ENCODE results near the gene CA14. TPM values are rescaled to one million over a fixed set of nuclear protein-coding genes. Genes with fewer than 3 reads are reported as not detected.
A peak's percentile ranks its signal among the peaks of the same experiment; 100 is the strongest.

CA14 gene
- total RNA-seq, 1 donor from 2014 or later, result not detected

- peaks cover 26% of the 10 kb centered on the region for H3K4me1 Mint-ChIP-seq (ENCODE audit: unreplicated experiment)
- no peak overlapping the region for H3K4me3 Mint-ChIP-seq (ENCODE audit: unreplicated experiment)
- DNase-seq (ENCODE audit: extremely low spot score, unreplicated experiment), result no peak
- H3K27me3 Mint-ChIP-seq (ENCODE audit: unreplicated experiment), result peaks cover 9% of the 10 kb centered on the region
- H3K27ac Mint-ChIP-seq (ENCODE audit: unreplicated experiment), result no peak overlapping the region
- TF ChIP-seq CTCF (IDR thresholded peaks at IDR 0.05), result no peak
- H3K9me3 Mint-ChIP-seq (ENCODE audit: unreplicated experiment), result no peaks in the 10 kb centered on the region
- H3K36me3 Mint-ChIP-seq (ENCODE audit: unreplicated experiment), result peaks cover 20% of the 10 kb centered on the region
Measured at GRCh38 chr1:150263549-150263948, 6.0 kb downstream of the CA14 start.

- Mint-ChIP-seq H3K4me3 (ENCODE audit: unreplicated experiment) (peak overlapping the region; percentile 98), H3K27ac (ENCODE audit: unreplicated experiment) (peak overlapping the region; percentile 95), H3K9me3 (ENCODE audit: unreplicated experiment) (no peaks in the 10 kb centered on the region), H3K4me1 (ENCODE audit: unreplicated experiment) (peaks cover 38% of the 10 kb centered on the region), H3K36me3 (ENCODE audit: unreplicated experiment) (peaks cover 20% of the 10 kb centered on the region), H3K27me3 (ENCODE audit: unreplicated experiment) (no peaks in the 10 kb centered on the region)
- no peak for DNase-seq (ENCODE audit: extremely low spot score, unreplicated experiment)
- no peak for TF ChIP-seq CTCF (IDR thresholded peaks at IDR 0.05)
Measured at GRCh38 chr1:150267896-150268295, 10.3 kb downstream of the CA14 start.

GRCh38 chr1:150268340-150268704, 10.7 kb downstream of the CA14 start:
- H3K27me3 Mint-ChIP-seq (ENCODE audit: unreplicated experiment), result no peaks in the 10 kb centered on the region
- H3K9me3 Mint-ChIP-seq (ENCODE audit: unreplicated experiment), result no peaks in the 10 kb centered on the region
- H3K4me3 Mint-ChIP-seq (ENCODE audit: unreplicated experiment), result peak overlapping the region; percentile 98
- H3K36me3 Mint-ChIP-seq (ENCODE audit: unreplicated experiment), result peaks cover 20% of the 10 kb centered on the region
- H3K4me1 Mint-ChIP-seq (ENCODE audit: unreplicated experiment), result peaks cover 42% of the 10 kb centered on the region
- DNase-seq (ENCODE audit: extremely low spot score, unreplicated experiment), result no peak
- no peak for TF ChIP-seq CTCF (IDR thresholded peaks at IDR 0.05)
- H3K27ac Mint-ChIP-seq (ENCODE audit: unreplicated experiment), result peak overlapping the region; percentile 95

- Mint-ChIP-seq H3K27me3 (ENCODE audit: unreplicated experiment) (no peaks in the 10 kb centered on the region), H3K36me3 (ENCODE audit: unreplicated experiment) (peaks cover 20% of the 10 kb centered on the region), H3K9me3 (ENCODE audit: unreplicated experiment) (no peaks in the 10 kb centered on the region), H3K4me1 (ENCODE audit: unreplicated experiment) (peaks cover 47% of the 10 kb centered on the region), H3K27ac (ENCODE audit: unreplicated experiment) (peak within 1 kb of the TSS; percentile 95), H3K4me3 (ENCODE audit: unreplicated experiment) (peak within 1 kb of the TSS; percentile 98)
- TF ChIP-seq CTCF (IDR thresholded peaks at IDR 0.05), result no peak
- DNase-seq (ENCODE audit: extremely low spot score, unreplicated experiment), result peak; percentile 97
Measured at GRCh38 chr1:150268705-150269403, 11.3 kb downstream of the CA14 start, which contains the start of gene APH1A. APH1A (minus strand) TSS chr1:150269016; CDS start chr1:150268810, 206 bp downstream.

- no peak for TF ChIP-seq CTCF (IDR thresholded peaks at IDR 0.05)
- no peak for DNase-seq (ENCODE audit: extremely low spot score, unreplicated experiment)
- H3K27ac Mint-ChIP-seq (ENCODE audit: unreplicated experiment), result peak overlapping the region; percentile 95
- no peaks in the 10 kb centered on the region for H3K27me3 Mint-ChIP-seq (ENCODE audit: unreplicated experiment)
- no peaks in the 10 kb centered on the region for H3K9me3 Mint-ChIP-seq (ENCODE audit: unreplicated experiment)
- peaks cover 19% of the 10 kb centered on the region for H3K36me3 Mint-ChIP-seq (ENCODE audit: unreplicated experiment)
- peak overlapping the region; percentile 98 for H3K4me3 Mint-ChIP-seq (ENCODE audit: unreplicated experiment)
- H3K4me1 Mint-ChIP-seq (ENCODE audit: unreplicated experiment), result peaks cover 48% of the 10 kb centered on the region
Measured at GRCh38 chr1:150269451-150269850, 11.9 kb downstream of the CA14 start.

All from osteocyte (in vitro differentiated cells).